Stimulated activated naive CD8-positive, alpha-beta T cell treated with anti-CD3 and anti-CD28 coated beads, Interleukin-15, amount 100 ng/mL, for 72 hours (primary cell): ENCODE data around the gene CTXND1.

ENCODE experiments used
- ATAC-seq: fragments of 150-1000 bp; cut with Tn5 transposase; 2 replicates; pipeline ENCODE4 v1.10.0; 2021; ENCODE audit warnings: mild to moderate bottlenecking, moderate library complexity
- DNase-seq, 2 donors: peaks; one replicate each; pipeline ENCODE4 v3.0.0; 2021 to 2022
- H3K27ac Mint-ChIP-seq, 2 donors: one replicate each; pipeline ENCODE4 v1.8.0; 2022; ENCODE audit warnings: mild to moderate bottlenecking in 2 of 2, mixed read lengths in 2 of 2, moderate library complexity in 2 of 2
- H3K27me3 Mint-ChIP-seq: one replicate; pipeline ENCODE4 v1.8.0; 2022; ENCODE audit warnings: mixed read lengths
- H3K4me1 Mint-ChIP-seq: one replicate; pipeline ENCODE4 v1.8.0; 2022; ENCODE audit warnings: mild to moderate bottlenecking, mixed read lengths
- H3K4me3 Mint-ChIP-seq, 2 donors: one replicate each; pipeline ENCODE4 v1.8.0; 2022; ENCODE audit warnings: mild to moderate bottlenecking in 2 of 2, mixed read lengths in 2 of 2, moderate library complexity in 1 of 2
- H3K9me3 Mint-ChIP-seq, 2 donors: one replicate each; pipeline ENCODE4 v1.8.0; 2022; ENCODE audit warnings: mixed read lengths in 2 of 2

The CTXND1 gene

GRCh38 chr15:80267658-80268057, 15.6 kb upstream of the CTXND1 start:
- peaks cover 56% of the 10 kb centered on the region for H3K27me3 Mint-ChIP-seq

GRCh38 chr15:80266745-80267144, 14.7 kb upstream of the CTXND1 start:
- no peak overlapping the region for H3K4me3 Mint-ChIP-seq
- peaks cover 0 to 5% of the 10 kb centered on the region in 2 donors for H3K9me3 Mint-ChIP-seq
- H3K27ac Mint-ChIP-seq, result no peak overlapping the region
- ATAC-seq (no peak), DNase-seq (no peak)
- H3K27me3 Mint-ChIP-seq, result peaks cover 64% of the 10 kb centered on the region
- no peaks in the 10 kb centered on the region for H3K4me1 Mint-ChIP-seq

More at GRCh38 chr15:80267658-80268057, 15.6 kb upstream of the CTXND1 start:
- DNase-seq (no peak), ATAC-seq (no peak)
- no peaks in the 10 kb centered on the region for H3K9me3 Mint-ChIP-seq
- H3K27ac Mint-ChIP-seq, result no peak overlapping the region
- H3K4me1 Mint-ChIP-seq, result no peaks in the 10 kb centered on the region
- H3K4me3 Mint-ChIP-seq, result no peak overlapping the region

DNA sequence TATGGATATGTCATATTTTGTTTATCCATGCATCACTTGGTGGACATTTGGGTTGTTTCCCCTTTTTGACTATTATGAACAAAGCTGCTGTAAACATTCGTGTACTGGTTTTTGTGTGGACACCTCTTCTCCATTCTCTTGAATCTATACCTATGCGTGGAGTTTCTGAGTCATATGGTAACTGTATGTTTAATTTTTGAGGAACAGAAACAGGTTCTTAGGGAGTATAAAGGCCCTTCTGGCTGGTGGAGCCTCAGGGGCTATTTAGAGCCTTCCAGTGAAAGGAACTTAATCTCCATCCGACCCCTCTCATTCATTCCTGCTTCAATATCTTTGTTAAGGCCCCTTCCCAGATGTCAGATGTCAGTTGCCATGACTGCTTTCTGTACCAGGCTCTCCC, 14.1 kb upstream of the CTXND1 start:
- H3K27me3 Mint-ChIP-seq, result peaks cover 64% of the 10 kb centered on the region
- no peak overlapping the region for H3K27ac Mint-ChIP-seq
- DNase-seq (no peak), ATAC-seq (no peak)
- H3K4me3 Mint-ChIP-seq, result no peak overlapping the region
- H3K9me3 Mint-ChIP-seq, result peaks cover 0 to 11% of the 10 kb centered on the region in 2 donors
- H3K4me1 Mint-ChIP-seq, result no peaks in the 10 kb centered on the region

GRCh38 chr15:80265021-80265420, 13.0 kb upstream of the CTXND1 start:
- Mint-ChIP-seq H3K4me1 (no peaks in the 10 kb centered on the region), H3K9me3 (peaks cover 0 to 13% of the 10 kb centered on the region in 2 donors), H3K27ac (no peak overlapping the region), H3K4me3 (no peak overlapping the region), H3K27me3 (peaks cover 72% of the 10 kb centered on the region)
- no peak for DNase-seq
- ATAC-seq, result peak; percentile 73

DNA sequence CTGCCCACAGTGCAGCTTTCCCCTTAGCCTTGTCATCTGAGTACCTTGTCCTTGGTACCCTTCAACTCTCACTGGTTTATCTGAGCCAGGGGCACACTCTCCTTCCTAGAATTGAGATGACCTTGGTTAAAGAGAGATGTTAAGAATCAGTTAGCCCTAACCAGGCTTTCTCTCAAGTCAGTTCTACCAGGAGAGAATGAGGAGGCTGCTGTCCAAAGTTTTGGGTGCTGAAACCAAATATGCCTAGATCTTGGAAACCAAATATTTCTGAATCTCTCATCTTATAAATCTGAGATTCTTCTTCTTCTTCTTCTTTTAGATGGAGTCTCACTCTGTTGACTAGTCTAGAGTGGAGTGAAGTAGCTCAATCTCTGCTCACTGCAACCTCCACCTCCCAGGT, 12.0 kb upstream of the CTXND1 start:
- no peak for DNase-seq
- ATAC-seq, result no peak
- peaks cover 0 to 13% of the 10 kb centered on the region in 2 donors for H3K9me3 Mint-ChIP-seq
- H3K4me3 Mint-ChIP-seq, result no peak overlapping the region
- H3K4me1 Mint-ChIP-seq, result no peaks in the 10 kb centered on the region
- peaks cover 72% of the 10 kb centered on the region for H3K27me3 Mint-ChIP-seq
- H3K27ac Mint-ChIP-seq, result no peak overlapping the region

DNA sequence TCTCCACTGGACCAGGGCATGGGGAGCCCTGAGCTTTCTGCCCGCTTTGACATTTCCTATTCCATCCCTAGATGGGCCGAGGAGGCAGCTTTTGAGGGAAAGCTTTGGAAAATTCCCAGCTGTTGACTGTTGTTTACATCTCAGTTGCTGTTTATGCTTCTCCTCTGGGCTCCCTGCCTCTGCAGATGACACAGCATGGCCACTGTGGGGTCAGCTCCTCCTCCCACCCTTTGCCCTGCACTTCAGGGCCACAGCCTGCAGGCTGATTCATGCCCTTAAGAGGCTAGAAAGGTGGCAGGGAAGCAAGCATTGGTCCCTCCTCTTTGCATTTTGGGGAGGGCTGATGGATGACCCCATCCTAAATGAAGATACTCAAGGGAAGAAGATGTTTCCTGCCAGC, 8.5 kb upstream of the CTXND1 start:
- H3K27me3 Mint-ChIP-seq, result peaks cover 67% of the 10 kb centered on the region
- H3K27ac Mint-ChIP-seq, result no peak overlapping the region
- ATAC-seq (no peak), DNase-seq (no peak)
- no peak overlapping the region for H3K4me3 Mint-ChIP-seq
- H3K4me1 Mint-ChIP-seq, result no peaks in the 10 kb centered on the region
- peaks cover 0 to 13% of the 10 kb centered on the region in 2 donors for H3K9me3 Mint-ChIP-seq

- H3K27ac Mint-ChIP-seq, result no peak overlapping the region
These were observed 8.0 kb upstream of the CTXND1 start for GRCh38 chr15:80259942-80260510.

GRCh38 chr15:80251428-80252120, 439 bp downstream of the CTXND1 start:
- H3K4me3 Mint-ChIP-seq, result peak overlapping the region in 1 of 2 donors; percentile 44
- DNase-seq (no peak), ATAC-seq (no peak)
- no peaks in the 10 kb centered on the region for H3K9me3 Mint-ChIP-seq
- H3K27ac Mint-ChIP-seq, result no peak overlapping the region
- H3K27me3 Mint-ChIP-seq, result peaks cover 72% of the 10 kb centered on the region
- H3K4me1 Mint-ChIP-seq, result no peaks in the 10 kb centered on the region

More at GRCh38 chr15:80259942-80260510, 8.0 kb upstream of the CTXND1 start:
- Mint-ChIP-seq H3K27me3 (peaks cover 67% of the 10 kb centered on the region), H3K4me1 (no peaks in the 10 kb centered on the region), H3K9me3 (peaks cover 0 to 13% of the 10 kb centered on the region in 2 donors), H3K4me3 (no peak overlapping the region)
- no peak for DNase-seq
- no peak for ATAC-seq

DNA sequence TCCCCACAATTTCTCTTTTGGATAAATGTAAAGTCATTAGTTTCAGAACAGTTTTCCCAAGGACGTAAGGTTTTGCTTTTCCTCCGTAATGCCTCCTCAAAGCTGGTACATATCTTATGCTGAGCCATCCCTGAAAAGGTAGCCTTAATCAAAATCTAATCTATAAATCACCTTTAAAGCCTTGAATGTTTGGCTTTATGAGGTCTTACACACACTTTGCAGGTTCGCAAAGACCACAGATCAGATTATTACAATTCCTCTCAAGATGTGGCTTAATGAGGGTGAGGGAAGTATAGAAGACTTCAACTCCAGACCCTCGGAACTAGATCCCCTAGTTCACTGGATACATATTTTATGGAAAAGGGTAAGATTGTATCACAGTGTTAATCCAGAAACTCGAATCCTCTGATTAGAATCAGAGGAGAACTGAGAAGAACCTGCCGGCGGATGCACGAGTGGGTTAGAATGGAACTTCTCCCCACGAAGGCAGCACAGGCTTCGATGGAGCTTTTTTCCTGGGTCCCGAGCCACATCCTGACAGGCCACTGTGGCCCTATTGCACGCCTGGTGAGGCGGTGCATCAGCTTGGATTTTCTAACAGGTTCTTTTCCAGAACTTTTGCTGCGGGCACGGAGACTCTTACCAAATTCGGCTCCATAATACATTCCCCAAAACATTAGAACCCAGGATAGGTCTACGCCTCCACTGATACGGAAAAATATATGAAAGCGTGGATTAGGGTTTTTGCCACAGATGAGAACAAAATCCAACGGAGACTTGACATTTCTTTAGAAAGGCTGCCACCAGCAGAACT, 1.2 kb downstream of the CTXND1 start:
- peaks cover 75% of the 10 kb centered on the region for H3K27me3 Mint-ChIP-seq
- peak overlapping the region; percentile 18 to 44 for H3K4me3 Mint-ChIP-seq
- no peak overlapping the region for H3K27ac Mint-ChIP-seq
- H3K4me1 Mint-ChIP-seq, result no peaks in the 10 kb centered on the region
- ATAC-seq, result no peak
- no peaks in the 10 kb centered on the region for H3K9me3 Mint-ChIP-seq
- no peak for DNase-seq

GRCh38 chr15:80249973-80250372, 2.0 kb downstream of the CTXND1 start:
- no peak for ATAC-seq

DNA sequence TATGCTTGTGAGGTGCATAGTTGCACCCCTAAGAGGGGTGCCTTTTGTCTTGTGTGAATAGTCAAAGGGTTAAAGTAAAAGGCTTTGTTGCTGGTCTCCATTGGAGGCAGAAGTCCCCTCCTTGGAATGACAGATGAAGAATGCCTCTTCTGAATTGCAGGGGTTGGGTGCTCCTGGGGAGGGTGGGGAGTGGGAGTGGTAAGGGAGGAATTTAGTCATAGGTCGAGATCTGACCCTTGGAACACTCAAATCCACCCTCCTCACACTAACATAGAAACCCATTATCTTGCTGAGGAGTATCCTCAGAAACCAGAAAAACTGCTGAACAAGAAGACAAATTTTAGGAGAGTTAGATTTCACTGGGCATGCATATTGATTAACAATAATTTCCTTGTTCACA, 4.7 kb downstream of the CTXND1 start:
- Mint-ChIP-seq H3K9me3 (no peaks in the 10 kb centered on the region), H3K4me1 (no peaks in the 10 kb centered on the region), H3K27me3 (peaks cover 87% of the 10 kb centered on the region)

More at GRCh38 chr15:80249973-80250372, 2.0 kb downstream of the CTXND1 start:
- no peaks in the 10 kb centered on the region for H3K4me1 Mint-ChIP-seq
- H3K4me3 Mint-ChIP-seq, result no peak overlapping the region
- H3K27ac Mint-ChIP-seq, result no peak overlapping the region
- no peaks in the 10 kb centered on the region for H3K9me3 Mint-ChIP-seq
- H3K27me3 Mint-ChIP-seq, result peaks cover 84% of the 10 kb centered on the region
- DNase-seq, result no peak

GRCh38 chr15:80246425-80246894, 5.6 kb downstream of the CTXND1 start:
- Mint-ChIP-seq H3K27ac (no peak overlapping the region), H3K9me3 (no peaks in the 10 kb centered on the region), H3K4me3 (no peak overlapping the region), H3K4me1 (peaks cover 7% of the 10 kb centered on the region), H3K27me3 (peaks cover 90% of the 10 kb centered on the region)
- ATAC-seq (no peak), DNase-seq (no peak)

More for the DNA sequence above, 4.7 kb downstream of the CTXND1 start:
- ATAC-seq (no peak), DNase-seq (no peak)
- Mint-ChIP-seq H3K4me3 (no peak overlapping the region), H3K27ac (no peak overlapping the region)

DNA sequence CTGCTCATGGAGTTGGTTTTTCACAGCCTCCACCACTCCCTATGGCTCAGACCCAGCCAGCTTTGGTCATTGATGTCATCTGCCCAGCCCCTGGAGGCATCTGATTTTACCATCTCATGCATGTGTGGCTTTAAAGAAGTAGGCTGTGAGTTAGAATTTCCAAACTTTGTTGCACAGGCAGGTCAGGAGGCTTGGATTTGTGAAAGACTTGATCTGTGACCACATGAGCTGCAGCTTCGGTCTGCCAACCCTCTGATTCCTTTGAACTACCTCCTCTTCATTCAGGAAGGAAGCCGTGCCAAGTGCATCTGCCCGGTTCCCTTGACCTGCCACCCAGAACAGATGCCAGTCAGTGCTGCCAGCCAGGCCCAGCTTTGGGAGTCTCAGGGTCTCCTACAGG, 9.2 kb downstream of the CTXND1 start:
- H3K4me3 Mint-ChIP-seq, result no peak overlapping the region
- no peak overlapping the region for H3K27ac Mint-ChIP-seq
- peaks cover 69% of the 10 kb centered on the region for H3K27me3 Mint-ChIP-seq
- DNase-seq, result no peak
- H3K9me3 Mint-ChIP-seq, result no peaks in the 10 kb centered on the region
- ATAC-seq, result no peak
- H3K4me1 Mint-ChIP-seq, result peaks cover 8% of the 10 kb centered on the region

DNA sequence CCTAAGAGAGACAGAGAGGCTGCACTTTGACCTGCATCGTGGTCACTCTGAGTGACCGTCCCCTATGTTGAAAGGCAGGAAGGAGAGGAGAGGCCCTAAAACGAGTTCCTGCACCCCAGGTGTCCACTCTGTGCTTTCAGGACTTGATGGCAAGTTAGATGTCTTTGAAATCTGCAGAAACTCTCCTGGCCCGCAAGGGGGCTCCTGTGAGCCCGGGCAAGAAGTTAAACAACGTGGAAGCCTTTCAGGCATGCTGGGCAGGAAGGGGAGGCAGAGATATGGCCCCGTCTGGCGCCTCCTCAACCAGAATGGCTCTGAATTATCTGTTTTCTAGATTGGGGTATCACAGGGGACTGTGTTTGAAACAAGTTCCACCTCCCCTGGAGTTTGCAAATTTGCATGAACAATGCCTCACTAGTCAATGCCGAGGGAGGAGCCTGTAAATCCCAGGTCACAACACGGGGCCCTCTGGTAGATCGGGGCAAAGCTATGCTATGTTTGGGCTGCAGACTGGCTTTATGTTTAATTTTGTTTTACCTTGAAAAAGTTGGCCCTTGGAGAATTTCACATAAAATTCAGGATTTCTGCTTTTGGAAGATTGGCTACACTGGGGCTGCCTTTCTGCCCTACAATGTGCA, 9.8 kb downstream of the CTXND1 start:
- ATAC-seq (peak; percentile 35), DNase-seq (peak in 1 of 2 donors; percentile 13)
- no peak overlapping the region for H3K4me3 Mint-ChIP-seq
- no peaks in the 10 kb centered on the region for H3K9me3 Mint-ChIP-seq
- peaks cover 8% of the 10 kb centered on the region for H3K4me1 Mint-ChIP-seq
- no peak overlapping the region for H3K27ac Mint-ChIP-seq
- H3K27me3 Mint-ChIP-seq, result peaks cover 67% of the 10 kb centered on the region

DNA sequence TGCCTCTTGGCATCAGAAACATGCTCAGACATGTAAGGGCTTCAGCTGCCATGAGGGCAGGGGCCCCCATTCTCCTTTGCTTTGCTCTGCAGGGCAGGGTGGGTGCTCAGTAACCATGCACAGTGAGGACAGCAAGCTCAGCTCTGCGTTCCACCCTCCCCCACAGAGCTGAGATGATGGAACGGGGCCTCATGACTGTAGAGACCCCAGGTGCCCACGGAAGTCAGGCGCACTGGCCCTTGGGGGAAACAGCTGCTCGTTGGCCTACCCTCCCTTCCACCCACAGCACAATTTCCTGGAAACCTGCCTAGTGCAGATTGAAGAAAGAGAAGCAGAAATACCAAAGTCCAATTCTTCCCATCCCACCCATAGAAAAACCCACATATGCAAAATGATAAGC, 10.5 kb downstream of the CTXND1 start:
- ATAC-seq, result no peak
- Mint-ChIP-seq H3K27me3 (peaks cover 59% of the 10 kb centered on the region), H3K9me3 (no peaks in the 10 kb centered on the region), H3K27ac (peak overlapping the region in 1 of 2 donors; percentile 77), H3K4me1 (peaks cover 8% of the 10 kb centered on the region), H3K4me3 (no peak overlapping the region)
- no peak for DNase-seq
